Measurements from ENCODE around the gene ITPRIP.
A peak's percentile ranks its signal among the peaks of the same experiment; 100 is the strongest.

Gene ITPRIP

DNA sequence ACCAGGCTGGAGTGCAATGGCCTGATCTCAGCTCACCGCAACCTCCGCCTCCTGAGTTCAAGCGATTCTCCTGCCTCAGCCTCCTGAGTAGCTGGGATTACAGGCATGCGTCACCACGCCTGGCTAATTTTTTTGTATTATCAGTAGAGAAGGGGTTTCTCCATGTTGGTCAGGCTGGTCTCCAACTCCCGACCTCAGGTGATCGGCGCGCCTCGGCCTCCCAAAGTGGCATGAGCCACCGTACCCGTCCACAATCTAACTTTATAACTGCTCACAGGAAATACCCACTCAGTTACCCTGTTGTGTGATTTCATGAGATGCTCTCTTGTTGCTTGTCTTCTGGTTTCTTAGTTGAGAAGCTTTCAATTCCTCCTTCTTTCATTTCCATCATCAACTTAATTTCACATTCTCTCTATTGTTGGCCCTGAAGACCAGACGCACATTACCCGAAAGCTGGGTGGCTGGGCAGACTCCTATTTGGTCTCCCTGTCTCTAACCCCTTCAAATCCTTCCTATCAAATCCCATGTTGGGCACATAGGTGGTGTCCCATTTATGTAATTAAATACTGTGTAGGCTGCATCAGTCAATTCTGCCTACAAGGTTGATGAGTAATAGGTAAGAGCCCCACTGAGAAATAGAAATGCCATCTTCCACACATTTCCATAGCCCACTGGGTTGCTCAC, 70.4 kb downstream of the ITPRIP start:
- H3K4me3 ChIP-seq (ENCODE audit: low read length in 2 of 2): peak overlapping the region; percentile 90 to 98
- no peak overlapping the region for H2AK5ac ChIP-seq (ENCODE audit: low read depth, low read length)
- peaks cover 2% of the 10 kb centered on the region for H3K79me1 ChIP-seq (ENCODE audit: low read depth, low read length)
- no peak overlapping the region for H4K8ac ChIP-seq (ENCODE audit: low read depth, low read length)
- H3K9ac ChIP-seq (ENCODE audit: low read depth, low read length, poor library complexity): no peak overlapping the region
- no peak overlapping the region for H3K27ac ChIP-seq (replicated peaks; ENCODE audit: low read length)
- H3K27me3 ChIP-seq (ENCODE audit: control insufficient read depth in 3 of 3, insufficient read depth in 3 of 3, low read depth in 1 of 3, low read length in 3 of 3): no peaks in the 10 kb centered on the region
- H3K18ac ChIP-seq (ENCODE audit: low read length): no peak overlapping the region
- H3K4me1 ChIP-seq (ENCODE audit: control insufficient read depth in 2 of 2, insufficient read depth in 1 of 2, low read depth in 1 of 2, low read length in 2 of 2): peaks cover 4 to 7% of the 10 kb centered on the region in 2 donors
- no peak overlapping the region for H4K91ac ChIP-seq (ENCODE audit: low read depth, low read length, poor library complexity)
- DNase-seq (ENCODE audit: low spot score): no peak
- no peak overlapping the region for H3K14ac ChIP-seq (ENCODE audit: low read length)
- no peak overlapping the region for H2BK12ac ChIP-seq (ENCODE audit: low read length)
- H3K4ac ChIP-seq (ENCODE audit: low read length): no peak overlapping the region
- no CpG with 5 or more reads among the region's 14 CpGs for WGBS, 2 donors (ENCODE audit: extremely low coverage in 2 of 2, insufficient read length in 2 of 2, insufficient replicate concordance in 1 of 2)
- H3K36me3 ChIP-seq (replicated peaks in 1 of 2; ENCODE audit: control insufficient read depth in 2 of 2, insufficient read depth in 2 of 2, low read length in 2 of 2): peaks cover 0 to 56% of the 10 kb centered on the region in 2 donors
- H3K23ac ChIP-seq (ENCODE audit: low read depth, low read length, poor library complexity): no peak overlapping the region
- no peak overlapping the region for H2BK120ac ChIP-seq (ENCODE audit: low read depth, low read length)
- no peaks in the 10 kb centered on the region for H3K9me3 ChIP-seq (replicated peaks in 1 of 2; ENCODE audit: control insufficient read depth in 2 of 2, insufficient read depth in 1 of 2, low read depth in 1 of 2, low read length in 2 of 2)
- H2BK15ac ChIP-seq (ENCODE audit: low read length): no peak overlapping the region
- no peak overlapping the region for H2BK5ac ChIP-seq (ENCODE audit: low read length)
- peak overlapping the region; percentile 92 for H3K4me2 ChIP-seq (ENCODE audit: insufficient read depth, low read length, poor library complexity, severe bottlenecking)
- H2AFZ ChIP-seq (ENCODE audit: low read length): no peak overlapping the region

DNA sequence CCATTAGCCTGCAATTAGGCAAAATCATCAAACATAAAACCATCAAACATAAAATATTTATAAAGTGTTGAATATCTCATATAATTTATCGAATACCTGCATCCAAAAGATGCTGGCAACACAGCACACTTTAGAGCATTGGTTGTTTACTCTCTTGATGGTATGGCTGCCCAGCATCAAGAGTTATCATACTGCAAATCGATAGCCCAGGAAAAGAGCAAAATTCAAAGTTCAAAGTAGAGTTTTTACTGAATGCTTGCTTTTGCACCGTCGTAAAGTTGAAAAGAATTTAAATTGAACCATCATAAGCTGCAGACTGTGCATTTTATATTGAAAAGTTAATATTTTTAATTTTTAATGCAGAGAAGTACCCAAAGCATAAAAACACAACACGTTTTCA, 73.5 kb downstream of the ITPRIP start:
- H3K9ac ChIP-seq (ENCODE audit: low read depth, low read length, poor library complexity): no peak overlapping the region
- no peak overlapping the region for H2BK5ac ChIP-seq (ENCODE audit: low read length)
- no peak overlapping the region for H3K4me2 ChIP-seq (ENCODE audit: insufficient read depth, low read length, poor library complexity, severe bottlenecking)
- no peak for DNase-seq (ENCODE audit: low spot score)
- H3K79me1 ChIP-seq (ENCODE audit: low read depth, low read length): peaks cover 2% of the 10 kb centered on the region
- no CpG with 5 or more reads among the region's 5 CpGs for WGBS, 2 donors (ENCODE audit: extremely low coverage in 2 of 2, insufficient read length in 2 of 2, insufficient replicate concordance in 1 of 2)
- no peak overlapping the region for H3K4me3 ChIP-seq (ENCODE audit: low read length in 2 of 2)
- H4K8ac ChIP-seq (ENCODE audit: low read depth, low read length): no peak overlapping the region
- no peak overlapping the region for H3K4ac ChIP-seq (ENCODE audit: low read length)
- H2BK15ac ChIP-seq (ENCODE audit: low read length): no peak overlapping the region
- H4K91ac ChIP-seq (ENCODE audit: low read depth, low read length, poor library complexity): no peak overlapping the region
- H3K18ac ChIP-seq (ENCODE audit: low read length): no peak overlapping the region
- H3K9me3 ChIP-seq (replicated peaks in 1 of 2; ENCODE audit: control insufficient read depth in 2 of 2, insufficient read depth in 1 of 2, low read depth in 1 of 2, low read length in 2 of 2): no peaks in the 10 kb centered on the region
- no peak overlapping the region for H2BK12ac ChIP-seq (ENCODE audit: low read length)
- H2BK120ac ChIP-seq (ENCODE audit: low read depth, low read length): no peak overlapping the region
- H3K23ac ChIP-seq (ENCODE audit: low read depth, low read length, poor library complexity): no peak overlapping the region
- peaks cover 4 to 7% of the 10 kb centered on the region in 2 donors for H3K4me1 ChIP-seq (ENCODE audit: control insufficient read depth in 2 of 2, insufficient read depth in 1 of 2, low read depth in 1 of 2, low read length in 2 of 2)
- H2AFZ ChIP-seq (ENCODE audit: low read length): no peak overlapping the region
- no peak overlapping the region for H3K14ac ChIP-seq (ENCODE audit: low read length)
- no peak overlapping the region for H2AK5ac ChIP-seq (ENCODE audit: low read depth, low read length)
- H3K27ac ChIP-seq (replicated peaks; ENCODE audit: low read length): no peak overlapping the region
- peaks cover 2 to 86% of the 10 kb centered on the region in 2 donors for H3K36me3 ChIP-seq (replicated peaks in 1 of 2; ENCODE audit: control insufficient read depth in 2 of 2, insufficient read depth in 2 of 2, low read length in 2 of 2)
- no peaks in the 10 kb centered on the region for H3K27me3 ChIP-seq (ENCODE audit: control insufficient read depth in 3 of 3, insufficient read depth in 3 of 3, low read depth in 1 of 3, low read length in 3 of 3)

DNA sequence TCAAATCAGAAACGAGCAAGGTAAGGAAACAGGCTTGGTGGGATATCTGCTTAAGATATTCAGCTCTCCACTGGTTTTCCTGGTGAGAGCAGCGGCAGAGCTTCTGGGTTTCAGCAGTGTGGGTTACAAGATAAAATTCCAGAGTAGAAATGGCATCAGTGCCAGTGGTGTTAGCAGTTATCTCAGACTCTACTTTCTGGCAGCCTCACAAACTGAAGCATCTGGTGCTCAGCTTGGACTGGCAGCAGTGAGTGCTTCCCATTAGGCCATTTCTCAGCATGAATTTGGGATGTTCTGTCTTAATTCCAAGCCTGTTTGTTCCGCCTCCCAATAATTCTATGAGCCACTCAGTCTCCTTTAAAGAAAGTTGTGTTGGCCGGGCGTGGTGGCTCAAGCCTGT, 76.2 kb downstream of the ITPRIP start:
- Histone ChIP-seq H3K9me3 (replicated peaks in 1 of 2; ENCODE audit: control insufficient read depth in 2 of 2, insufficient read depth in 1 of 2, low read depth in 1 of 2, low read length in 2 of 2) (no peaks in the 10 kb centered on the region), H3K27ac (replicated peaks; ENCODE audit: low read length) (no peak overlapping the region), H3K27me3 (ENCODE audit: control insufficient read depth in 3 of 3, insufficient read depth in 3 of 3, low read depth in 1 of 3, low read length in 3 of 3) (no peaks in the 10 kb centered on the region), H3K36me3 (replicated peaks in 1 of 2; ENCODE audit: control insufficient read depth in 2 of 2, insufficient read depth in 2 of 2, low read length in 2 of 2) (peaks cover 2 to 99% of the 10 kb centered on the region in 2 donors), H2BK15ac (ENCODE audit: low read length) (no peak overlapping the region), H3K14ac (ENCODE audit: low read length) (no peak overlapping the region), H3K4me1 (ENCODE audit: control insufficient read depth in 2 of 2, insufficient read depth in 1 of 2, low read depth in 1 of 2, low read length in 2 of 2) (no peaks in the 10 kb centered on the region), H3K4me3 (ENCODE audit: low read length in 2 of 2) (no peak overlapping the region), H2AFZ (ENCODE audit: low read length) (no peak overlapping the region), H3K79me1 (ENCODE audit: low read depth, low read length) (no peaks in the 10 kb centered on the region), H3K9ac (ENCODE audit: low read depth, low read length, poor library complexity) (no peak overlapping the region), H2BK12ac (ENCODE audit: low read length) (no peak overlapping the region), H4K8ac (ENCODE audit: low read depth, low read length) (no peak overlapping the region), H3K4me2 (ENCODE audit: insufficient read depth, low read length, poor library complexity, severe bottlenecking) (no peak overlapping the region), H3K23ac (ENCODE audit: low read depth, low read length, poor library complexity) (no peak overlapping the region), H2BK120ac (ENCODE audit: low read depth, low read length) (no peak overlapping the region), H4K91ac (ENCODE audit: low read depth, low read length, poor library complexity) (no peak overlapping the region), H3K4ac (ENCODE audit: low read length) (no peak overlapping the region), H2AK5ac (ENCODE audit: low read depth, low read length) (no peak overlapping the region), H3K18ac (ENCODE audit: low read length) (no peak overlapping the region), H2BK5ac (ENCODE audit: low read length) (no peak overlapping the region)
- WGBS, 2 donors (ENCODE audit: extremely low coverage in 2 of 2, insufficient read length in 2 of 2, insufficient replicate concordance in 1 of 2): no CpG with 5 or more reads among the region's 5 CpGs
- no peak for DNase-seq (ENCODE audit: low spot score)

DNA sequence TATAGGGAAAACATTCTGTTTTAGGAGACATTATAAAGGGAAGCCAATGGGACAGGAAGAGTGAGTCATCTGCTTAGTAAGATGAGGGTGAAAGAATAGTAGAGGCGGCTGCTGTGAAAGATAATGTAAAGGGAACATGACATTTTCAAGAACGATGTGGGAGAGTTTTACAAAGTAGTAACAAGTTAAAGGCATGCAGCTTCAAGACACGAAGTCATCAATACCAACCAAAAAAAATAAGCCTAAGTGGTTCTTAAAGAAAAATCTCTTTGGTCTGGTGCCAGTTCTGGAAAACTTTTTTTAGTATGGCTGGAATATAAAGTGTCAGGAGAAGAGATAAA, 77.5 kb downstream of the ITPRIP start:
- H3K79me1 ChIP-seq (ENCODE audit: low read depth, low read length): no peaks in the 10 kb centered on the region

More for the DNA sequence above, 77.5 kb downstream of the ITPRIP start:
- H2BK12ac ChIP-seq (ENCODE audit: low read length): no peak overlapping the region
- no peak overlapping the region for H3K27ac ChIP-seq (replicated peaks; ENCODE audit: low read length)
- H3K9me3 ChIP-seq (replicated peaks in 1 of 2; ENCODE audit: control insufficient read depth in 2 of 2, insufficient read depth in 1 of 2, low read depth in 1 of 2, low read length in 2 of 2): no peaks in the 10 kb centered on the region
- H2BK120ac ChIP-seq (ENCODE audit: low read depth, low read length): no peak overlapping the region
- no peak overlapping the region for H3K4ac ChIP-seq (ENCODE audit: low read length)
- peaks cover 2 to 90% of the 10 kb centered on the region in 2 donors for H3K36me3 ChIP-seq (replicated peaks in 1 of 2; ENCODE audit: control insufficient read depth in 2 of 2, insufficient read depth in 2 of 2, low read length in 2 of 2)
- no peak overlapping the region for H2AFZ ChIP-seq (ENCODE audit: low read length)
- no peak overlapping the region for H3K9ac ChIP-seq (ENCODE audit: low read depth, low read length, poor library complexity)
- no peaks in the 10 kb centered on the region for H3K27me3 ChIP-seq (ENCODE audit: control insufficient read depth in 3 of 3, insufficient read depth in 3 of 3, low read depth in 1 of 3, low read length in 3 of 3)
- no peak overlapping the region for H2BK15ac ChIP-seq (ENCODE audit: low read length)
- no peak overlapping the region for H3K23ac ChIP-seq (ENCODE audit: low read depth, low read length, poor library complexity)
- no peak overlapping the region for H3K14ac ChIP-seq (ENCODE audit: low read length)
- H3K4me2 ChIP-seq (ENCODE audit: insufficient read depth, low read length, poor library complexity, severe bottlenecking): no peak overlapping the region
- peaks cover 0 to 6% of the 10 kb centered on the region in 2 donors for H3K4me1 ChIP-seq (ENCODE audit: control insufficient read depth in 2 of 2, insufficient read depth in 1 of 2, low read depth in 1 of 2, low read length in 2 of 2)
- DNase-seq (ENCODE audit: low spot score): no peak
- H4K8ac ChIP-seq (ENCODE audit: low read depth, low read length): no peak overlapping the region
- H4K91ac ChIP-seq (ENCODE audit: low read depth, low read length, poor library complexity): no peak overlapping the region
- H2AK5ac ChIP-seq (ENCODE audit: low read depth, low read length): no peak overlapping the region
- H2BK5ac ChIP-seq (ENCODE audit: low read length): no peak overlapping the region
- no CpG with 5 or more reads among the region's 3 CpGs for WGBS, 2 donors (ENCODE audit: extremely low coverage in 2 of 2, insufficient read length in 2 of 2, insufficient replicate concordance in 1 of 2)
- H3K4me3 ChIP-seq (ENCODE audit: low read length in 2 of 2): no peak overlapping the region
- no peak overlapping the region for H3K18ac ChIP-seq (ENCODE audit: low read length)
